Fibroblast of peridontal ligament (primary cell): ENCODE data around the gene MARVELD1.
A peak's percentile ranks its signal among the peaks of the same experiment; 100 is the strongest.

Experiments
- DNase-seq: peaks from one replicate; pipeline ENCODE4 v3.0.0-alpha.2; 2010; ENCODE audit errors: extremely low read depth

The MARVELD1 gene

GRCh38 chr10:97721871-97722780, 8.6 kb downstream of the MARVELD1 start:
- DNase-seq = no peak

- no peak for DNase-seq
Measured at GRCh38 chr10:97723001-97723400, 9.5 kb downstream of the MARVELD1 start.

- DNase-seq = peak; percentile 55
Measured at GRCh38 chr10:97724341-97724941, 10.9 kb downstream of the MARVELD1 start.

GRCh38 chr10:97726636-97727178, 13.2 kb downstream of the MARVELD1 start:
- peak; percentile 72 for DNase-seq

GRCh38 chr10:97729014-97729413, 15.5 kb downstream of the MARVELD1 start:
- no peak for DNase-seq

GRCh38 chr10:97731346-97732051, 18.0 kb downstream of the MARVELD1 start:
- peak; percentile 87 for DNase-seq

GRCh38 chr10:97732052-97732359, 18.5 kb downstream of the MARVELD1 start:
- DNase-seq = no peak

GRCh38 chr10:97733256-97733655, 19.7 kb downstream of the MARVELD1 start:
- no peak for DNase-seq

GRCh38 chr10:97734021-97734420, 20.5 kb downstream of the MARVELD1 start:
- no peak for DNase-seq

- DNase-seq = no peak
Measured at GRCh38 chr10:97736403-97736901, 22.9 kb downstream of the MARVELD1 start.

- DNase-seq = peak; percentile 93
Measured at GRCh38 chr10:97736902-97737769, 23.6 kb downstream of the MARVELD1 start, which contains the start of gene ZFYVE27. Gene ZFYVE27 (plus strand): TSS chr10:97737128. CDS start chr10:97738478, 1,350 bp downstream.

- DNase-seq = no peak
Measured at GRCh38 chr10:97737770-97738265, 24.3 kb downstream of the MARVELD1 start.

- DNase-seq = no peak
Measured at GRCh38 chr10:97738616-97739015, 25.1 kb downstream of the MARVELD1 start.

- no peak for DNase-seq
Measured at GRCh38 chr10:97740613-97741012, 27.1 kb downstream of the MARVELD1 start.

GRCh38 chr10:97743169-97743943, 29.8 kb downstream of the MARVELD1 start:
- DNase-seq = no peak

- DNase-seq = no peak
Measured at GRCh38 chr10:97744405-97745035, 31.0 kb downstream of the MARVELD1 start.

GRCh38 chr10:97747573-97747972, 34.0 kb downstream of the MARVELD1 start:
- no peak for DNase-seq

GRCh38 chr10:97748116-97748515, 34.6 kb downstream of the MARVELD1 start:
- DNase-seq = no peak

GRCh38 chr10:97752956-97753355, 39.4 kb downstream of the MARVELD1 start:
- DNase-seq = no peak

- no peak for DNase-seq
Measured at GRCh38 chr10:97754726-97755125, 41.2 kb downstream of the MARVELD1 start.
